Medulla oblongata (tissue), 1 donor: ENCODE results near the gene HIPK1.

Experiments
- DNase-seq: peaks from one replicate; pipeline ENCODE4 v3.0.0-alpha.2; 2015; ENCODE audit errors: extremely low spot score

Gene HIPK1

DNA sequence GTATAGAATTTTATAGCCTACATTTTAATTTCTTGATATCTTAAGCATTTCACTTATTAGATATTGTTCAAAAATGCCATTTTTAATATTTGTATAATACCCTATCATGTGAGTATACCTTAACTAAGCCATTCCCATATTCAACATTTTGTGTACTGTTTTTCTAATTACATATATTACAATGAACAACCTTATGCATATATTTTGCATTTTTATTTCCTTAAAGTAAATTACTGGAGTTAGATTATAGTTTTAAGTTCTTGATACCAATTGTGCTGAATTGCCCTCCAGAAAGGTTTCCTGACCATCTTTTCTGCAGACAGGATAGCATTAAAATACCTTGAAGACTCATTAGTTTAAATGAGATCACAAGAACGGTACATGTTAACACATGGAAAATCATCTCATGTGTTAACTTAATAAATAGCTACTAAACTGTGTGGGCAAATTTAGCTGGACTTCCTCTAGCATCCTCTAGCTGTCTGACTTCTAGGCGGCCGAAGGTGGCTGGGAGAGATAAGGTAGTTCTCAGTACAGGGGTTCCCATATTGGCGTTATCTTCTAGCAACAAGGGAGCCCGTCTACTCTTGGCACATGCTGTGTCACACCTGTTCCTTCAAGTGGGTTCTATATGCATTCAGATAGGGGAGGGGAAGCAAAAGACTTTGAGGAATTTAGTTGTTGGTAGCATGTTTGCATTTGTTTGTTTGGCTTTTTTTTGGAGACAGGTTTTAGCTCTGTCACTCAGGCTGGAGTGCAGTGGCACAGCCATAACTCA, 15.0 kb upstream of the HIPK1 start:
- DNase-seq: no peak

DNA sequence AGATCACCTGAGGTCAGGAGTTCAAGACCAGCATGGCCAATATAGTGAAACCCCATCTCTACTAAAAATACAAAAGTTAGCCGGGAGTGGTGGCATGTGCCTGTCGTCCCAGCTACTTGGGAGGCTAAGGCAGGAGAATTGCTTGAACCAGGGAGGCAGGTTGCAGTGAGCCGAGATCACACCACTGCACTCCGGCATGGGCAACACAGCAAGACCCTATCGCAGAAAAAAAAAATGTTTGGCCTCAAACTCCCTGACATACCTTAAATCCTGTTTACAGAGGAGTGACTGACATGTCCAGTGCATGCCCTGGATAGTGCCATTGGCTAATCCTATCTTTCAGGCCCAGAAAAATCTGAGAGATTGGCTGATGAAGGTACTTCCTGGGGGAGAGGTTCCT, 12.2 kb upstream of the HIPK1 start:
- no peak for DNase-seq

DNA sequence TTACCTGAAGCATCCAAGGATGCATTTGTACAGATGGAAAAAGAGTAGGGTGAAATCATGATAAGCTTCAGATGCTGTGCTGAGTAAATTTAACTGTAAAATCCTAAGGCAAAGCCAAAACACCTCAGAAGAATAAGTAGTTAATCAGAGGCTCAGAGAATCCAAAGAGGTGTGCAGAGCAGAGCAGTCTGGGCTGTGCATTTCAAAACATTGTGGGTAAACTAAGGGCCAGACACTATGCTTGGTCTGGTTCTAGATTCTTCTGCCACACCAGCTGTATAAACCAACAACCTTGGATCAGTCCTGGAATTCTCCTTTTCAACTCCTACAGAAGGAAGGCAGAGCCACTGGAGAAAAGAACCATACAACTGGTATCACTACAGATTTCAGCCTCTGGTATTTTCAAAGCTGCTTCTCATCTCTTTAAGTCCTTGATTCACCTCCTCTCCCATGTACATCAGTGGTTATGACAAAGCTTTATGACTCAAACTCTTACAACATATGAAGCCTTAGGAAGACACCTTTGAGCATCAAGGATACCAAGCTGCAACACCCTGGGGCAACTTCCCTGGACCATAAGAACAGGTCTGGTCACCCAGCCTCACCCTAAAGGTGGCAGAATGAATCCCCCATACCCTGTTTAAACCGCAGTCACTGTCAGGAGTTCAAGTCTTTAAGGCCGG, 11.6 kb upstream of the HIPK1 start:
- DNase-seq: no peak

DNA sequence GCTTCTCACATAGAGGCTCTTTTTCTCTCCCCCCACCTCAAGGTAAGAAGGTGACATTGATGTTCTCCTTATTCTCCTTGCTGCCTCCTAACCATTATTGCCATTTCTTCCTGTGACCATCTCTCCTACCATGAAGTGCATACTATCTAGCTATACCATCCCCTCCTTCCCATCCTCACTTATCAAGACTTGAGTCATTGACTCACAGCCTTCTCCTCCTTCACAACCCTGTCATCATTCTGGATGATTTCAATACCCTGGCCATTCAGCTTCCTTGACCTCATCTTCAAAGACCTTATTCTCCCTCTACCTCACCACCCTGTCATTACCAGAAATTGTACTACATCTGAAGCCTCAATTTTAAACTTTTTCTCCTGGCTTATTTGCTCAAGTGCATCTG, 10.9 kb upstream of the HIPK1 start:
- no peak for DNase-seq

DNA sequence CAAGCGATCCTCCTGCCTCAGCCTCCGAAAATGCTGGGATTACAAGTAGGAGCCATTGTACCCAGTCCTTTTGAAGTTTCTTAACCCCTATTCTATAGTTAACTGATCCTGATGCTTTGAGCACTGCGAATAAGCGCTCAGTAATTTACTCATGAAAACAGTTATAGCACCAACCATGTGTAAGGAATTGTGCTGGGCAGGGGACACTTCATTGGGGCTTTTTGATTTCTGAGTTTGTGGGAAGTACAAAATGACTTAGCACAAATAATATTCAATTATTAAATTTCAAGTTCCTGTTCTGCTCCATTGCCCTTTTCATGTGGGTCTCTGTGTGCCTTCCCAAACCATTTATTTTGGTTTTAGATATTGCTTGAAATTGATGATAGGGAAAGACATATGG, 6.2 kb upstream of the HIPK1 start:
- no peak for DNase-seq

DNA sequence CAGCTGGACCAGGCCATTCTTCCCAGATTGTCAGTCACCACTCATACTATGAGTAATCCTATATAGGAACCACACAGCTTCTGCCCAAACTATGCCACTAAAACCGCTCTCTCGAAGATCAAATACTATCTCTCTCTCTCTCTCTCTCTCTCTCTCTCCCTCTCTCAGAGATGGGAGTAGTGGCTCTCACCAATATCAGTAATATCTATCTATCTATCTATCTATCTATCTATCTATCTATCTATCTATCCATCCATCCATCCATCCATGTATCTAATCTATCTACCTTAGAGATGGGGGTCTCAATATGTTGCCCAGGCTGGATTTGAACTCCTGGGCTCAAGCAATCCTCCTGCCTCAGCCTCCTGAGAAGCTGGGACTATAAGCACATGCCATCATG, 4.7 kb upstream of the HIPK1 start:
- DNase-seq: no peak

DNA sequence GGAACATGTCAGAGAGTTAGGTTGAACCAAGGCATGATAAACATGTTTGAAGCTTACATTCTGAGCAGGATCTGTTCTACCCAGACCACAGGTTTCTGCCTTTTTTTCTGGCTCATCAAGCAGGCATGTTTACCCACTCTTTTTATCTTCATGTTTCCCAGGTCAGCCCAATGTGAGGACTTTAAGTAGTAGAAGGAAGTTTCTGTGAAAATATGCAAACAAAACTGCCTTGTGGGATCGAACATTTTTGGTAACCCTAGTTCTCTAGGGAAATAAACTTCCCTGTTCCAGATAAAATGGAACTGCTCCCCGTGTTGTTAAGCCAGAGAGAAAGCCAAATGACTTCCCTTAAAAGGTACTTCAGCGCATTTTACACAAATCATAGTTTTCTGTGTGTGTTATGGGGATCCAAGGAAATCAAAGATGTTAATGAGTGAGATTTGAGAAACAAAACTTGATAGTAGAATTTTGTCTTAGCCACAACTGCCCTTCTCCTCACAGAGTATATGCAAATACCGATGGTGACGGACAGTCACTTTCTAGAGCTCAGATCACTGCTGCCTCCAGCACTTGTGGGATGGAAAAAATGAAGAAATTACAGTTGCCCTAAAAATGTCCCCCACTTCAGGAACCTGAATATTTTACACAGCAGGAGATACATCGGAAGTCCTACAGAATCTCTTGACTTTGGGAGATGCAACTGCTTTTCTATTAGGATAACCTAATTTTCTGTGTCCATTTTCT, 765 bp upstream of the HIPK1 start:
- peak; percentile 58 for DNase-seq

DNA sequence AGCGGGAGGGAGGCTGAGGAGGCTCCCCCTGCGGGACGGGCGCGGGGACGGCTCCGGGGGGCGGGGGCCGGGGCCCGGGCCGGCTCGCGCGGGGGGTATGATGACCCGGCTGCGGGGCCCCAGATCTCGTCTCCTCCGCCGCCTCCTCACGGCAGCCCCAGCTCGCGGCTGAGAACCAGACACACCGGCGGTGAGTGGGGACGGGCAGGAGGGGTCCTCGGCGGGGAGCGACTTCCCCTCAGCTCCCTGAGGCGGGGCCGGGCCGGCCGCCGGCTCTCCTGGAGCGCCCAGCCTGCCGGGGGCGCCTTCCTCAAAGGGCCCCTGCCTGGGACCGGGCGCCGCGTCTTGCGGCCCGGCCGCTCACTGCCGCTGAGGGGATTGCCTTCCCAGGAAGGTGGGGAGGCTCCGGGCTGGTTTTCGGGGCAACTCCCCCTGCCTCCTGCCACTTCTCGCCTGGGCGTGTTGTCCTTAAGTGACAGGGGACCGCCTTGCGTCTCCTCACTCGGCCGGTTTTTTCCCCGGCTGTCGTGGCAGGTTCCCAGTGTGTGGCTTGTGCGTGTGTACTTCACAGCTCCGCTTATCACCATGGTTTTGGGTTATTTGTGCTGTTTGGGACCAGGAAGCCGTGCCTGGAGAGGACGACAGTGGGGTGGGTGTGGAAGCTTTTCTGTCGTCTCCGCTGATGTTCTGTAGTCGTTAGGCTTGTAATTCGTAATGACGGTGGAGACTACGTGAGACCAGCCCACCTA, 800 bp downstream of the HIPK1 start:
- peak; percentile 47 for DNase-seq

DNA sequence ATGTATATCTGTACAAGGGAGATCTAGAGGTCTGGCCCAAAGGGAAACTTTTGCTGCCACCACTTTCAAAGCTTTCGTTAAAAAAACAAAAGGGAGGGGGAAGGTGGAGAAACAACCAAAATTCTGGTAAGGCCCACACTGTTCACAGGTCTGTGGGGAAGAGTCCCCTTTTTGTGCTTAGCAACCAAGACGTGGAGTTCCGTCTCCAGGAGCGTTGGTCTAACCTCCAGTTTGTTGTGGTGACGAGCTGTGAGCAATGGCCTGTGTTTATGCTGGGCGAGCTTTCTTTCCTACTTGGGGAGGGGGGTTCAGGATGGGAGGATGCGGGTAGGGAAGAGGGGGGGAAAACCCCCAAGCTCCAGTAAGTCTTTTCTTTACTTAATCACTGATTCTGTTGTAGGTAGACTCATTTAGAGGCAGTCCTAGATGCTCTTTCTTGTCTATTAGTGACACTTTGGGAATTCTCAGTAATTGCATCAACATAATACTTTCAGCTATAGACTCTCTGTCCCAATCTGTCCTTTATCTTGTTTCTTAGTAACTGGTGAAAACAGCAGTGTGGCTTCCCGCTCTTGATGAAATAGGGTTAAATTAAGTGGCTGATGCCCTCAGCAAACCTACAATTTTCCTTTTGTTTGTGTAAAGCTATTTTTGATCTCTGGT, 1.5 kb downstream of the HIPK1 start:
- peak; percentile 37 for DNase-seq

DNA sequence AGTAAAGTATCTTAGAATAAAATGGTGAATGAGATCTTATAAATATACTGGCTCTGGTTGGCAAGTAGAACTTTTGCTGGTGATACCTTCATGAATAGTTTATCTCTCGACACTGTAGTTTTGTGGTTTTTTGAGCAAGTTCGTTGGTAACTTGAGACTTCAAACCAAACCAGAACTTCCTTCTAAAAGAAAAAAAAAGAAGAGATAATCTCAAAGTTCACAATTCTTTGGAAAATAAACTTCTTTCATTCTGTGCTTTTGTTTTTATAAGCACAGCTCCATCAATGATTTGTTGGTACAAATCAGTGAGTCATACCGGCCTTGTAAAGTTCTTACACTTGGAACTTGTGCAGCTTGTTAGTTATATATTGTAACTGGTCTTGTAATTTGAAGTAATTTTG, 2.3 kb downstream of the HIPK1 start:
- DNase-seq: peak; percentile 22

DNA sequence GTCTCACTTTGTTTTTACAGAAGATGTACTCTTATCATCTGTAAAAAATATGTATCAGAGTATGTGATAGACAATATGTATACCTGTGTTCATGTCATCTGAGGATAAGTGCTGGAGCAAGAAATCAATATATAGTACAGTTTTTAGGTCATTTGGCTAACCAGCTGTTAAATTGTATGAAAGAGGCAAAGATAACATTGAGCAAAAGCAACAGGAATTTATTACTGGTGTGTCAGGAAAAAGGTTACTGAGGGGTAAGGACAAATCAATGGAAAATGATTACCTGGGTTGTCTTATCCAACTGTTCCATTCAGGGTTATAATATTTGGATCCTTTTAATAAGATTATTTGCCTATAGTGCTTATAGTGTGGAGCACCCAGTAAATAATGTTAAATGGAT, 4.9 kb downstream of the HIPK1 start:
- DNase-seq: no peak

DNA sequence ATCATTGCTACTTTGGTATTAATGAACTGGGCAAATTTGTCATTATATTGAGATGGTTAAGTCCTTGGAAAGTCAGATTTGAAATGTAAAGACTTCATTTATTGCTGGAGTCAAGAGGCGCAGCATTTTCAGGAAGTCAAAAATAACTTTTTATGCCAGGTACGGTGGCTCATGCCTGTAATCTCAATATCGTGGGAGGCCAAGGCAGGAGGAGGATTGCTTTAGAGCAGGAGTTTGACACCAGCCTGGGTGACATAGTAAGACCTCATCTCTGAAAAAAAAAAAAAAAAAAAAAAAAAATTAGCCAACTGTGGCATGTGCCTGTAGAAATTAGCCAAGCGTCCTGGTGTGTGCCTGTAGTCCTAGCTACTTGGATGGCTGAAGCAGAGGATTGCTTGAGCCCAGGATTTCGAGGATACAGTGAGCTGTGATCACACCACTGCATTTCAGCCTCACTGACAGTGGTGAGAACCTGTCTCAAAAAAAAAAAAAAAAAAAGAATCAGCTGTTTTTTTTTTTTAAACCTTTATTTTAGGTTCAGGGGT, 5.5 kb downstream of the HIPK1 start:
- no peak for DNase-seq

DNA sequence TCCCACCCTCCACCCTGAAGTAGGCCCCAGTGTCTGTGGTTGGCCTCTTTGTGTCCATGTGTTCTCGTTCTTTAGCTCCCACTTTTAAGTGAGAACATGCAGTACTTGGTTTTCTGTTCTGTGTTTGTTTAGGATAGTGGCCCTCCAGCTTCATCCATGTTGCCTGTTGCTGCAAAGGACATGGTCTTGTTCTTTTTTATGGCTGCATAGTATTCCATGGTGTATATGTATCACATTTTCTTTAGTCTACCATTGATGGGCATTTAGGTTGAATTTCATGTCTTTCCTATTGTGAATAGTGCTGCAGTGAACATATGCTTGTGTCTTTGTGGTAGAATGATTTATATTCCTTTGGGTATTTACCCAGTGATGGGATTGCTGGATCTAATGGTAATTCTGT, 6.1 kb downstream of the HIPK1 start:
- no peak for DNase-seq

DNA sequence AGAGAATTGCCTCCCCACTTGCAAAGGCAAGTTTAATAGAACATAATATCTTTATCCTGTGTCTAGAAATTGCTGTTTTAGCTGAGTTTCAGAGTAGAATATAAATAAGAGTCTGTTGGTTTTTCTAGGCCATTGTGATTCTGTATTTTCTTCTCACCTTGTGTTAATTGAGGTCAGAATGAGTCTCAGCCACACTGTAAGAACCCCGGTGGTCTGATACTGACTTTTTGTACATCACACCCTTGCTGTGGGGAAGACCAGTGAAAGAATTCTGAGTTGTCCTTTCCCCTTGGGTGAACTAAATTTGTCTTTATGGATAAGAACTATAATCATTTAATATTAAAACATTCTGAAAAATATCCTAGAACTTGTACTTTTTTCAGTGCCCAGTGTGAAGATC, 6.8 kb downstream of the HIPK1 start:
- no peak for DNase-seq

DNA sequence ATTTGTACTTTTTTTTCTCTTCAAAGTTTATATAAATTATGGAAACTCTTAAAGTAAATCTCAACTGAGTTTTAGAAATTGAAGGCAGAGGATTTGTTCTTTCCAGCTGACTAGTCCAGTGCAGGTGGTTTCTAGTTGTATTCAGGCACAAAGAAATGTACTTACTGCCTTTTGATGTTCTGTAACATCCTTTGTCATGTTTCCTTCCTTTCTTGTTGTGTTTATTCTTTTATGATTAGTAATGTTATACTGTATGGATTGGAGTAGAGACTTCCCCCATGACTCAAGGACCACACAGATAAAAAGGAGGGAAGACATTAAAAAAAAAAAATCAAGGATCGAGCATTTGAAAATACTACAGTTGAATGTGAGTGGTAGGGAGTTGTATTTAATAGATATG, 8.0 kb downstream of the HIPK1 start:
- no peak for DNase-seq

DNA sequence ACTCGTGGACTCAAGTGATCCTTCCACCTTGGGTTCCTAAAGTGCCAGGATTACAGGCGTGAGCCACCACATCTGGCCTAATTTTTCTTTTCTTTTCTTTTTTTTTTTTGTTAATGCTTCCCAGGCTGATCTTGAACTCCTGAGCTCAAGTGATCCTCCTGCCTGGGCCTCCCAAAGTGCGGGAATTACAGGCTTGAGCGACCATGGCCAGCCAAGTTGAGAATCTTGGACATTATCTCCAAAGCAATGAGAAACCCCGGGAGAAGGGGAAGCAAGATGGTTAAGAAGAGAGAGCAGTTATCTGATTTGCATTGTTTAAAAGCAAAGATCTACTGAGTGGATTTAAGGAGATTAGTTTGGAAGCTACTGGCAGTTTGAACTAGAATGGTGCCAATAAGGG, 9.1 kb downstream of the HIPK1 start:
- DNase-seq: no peak

DNA sequence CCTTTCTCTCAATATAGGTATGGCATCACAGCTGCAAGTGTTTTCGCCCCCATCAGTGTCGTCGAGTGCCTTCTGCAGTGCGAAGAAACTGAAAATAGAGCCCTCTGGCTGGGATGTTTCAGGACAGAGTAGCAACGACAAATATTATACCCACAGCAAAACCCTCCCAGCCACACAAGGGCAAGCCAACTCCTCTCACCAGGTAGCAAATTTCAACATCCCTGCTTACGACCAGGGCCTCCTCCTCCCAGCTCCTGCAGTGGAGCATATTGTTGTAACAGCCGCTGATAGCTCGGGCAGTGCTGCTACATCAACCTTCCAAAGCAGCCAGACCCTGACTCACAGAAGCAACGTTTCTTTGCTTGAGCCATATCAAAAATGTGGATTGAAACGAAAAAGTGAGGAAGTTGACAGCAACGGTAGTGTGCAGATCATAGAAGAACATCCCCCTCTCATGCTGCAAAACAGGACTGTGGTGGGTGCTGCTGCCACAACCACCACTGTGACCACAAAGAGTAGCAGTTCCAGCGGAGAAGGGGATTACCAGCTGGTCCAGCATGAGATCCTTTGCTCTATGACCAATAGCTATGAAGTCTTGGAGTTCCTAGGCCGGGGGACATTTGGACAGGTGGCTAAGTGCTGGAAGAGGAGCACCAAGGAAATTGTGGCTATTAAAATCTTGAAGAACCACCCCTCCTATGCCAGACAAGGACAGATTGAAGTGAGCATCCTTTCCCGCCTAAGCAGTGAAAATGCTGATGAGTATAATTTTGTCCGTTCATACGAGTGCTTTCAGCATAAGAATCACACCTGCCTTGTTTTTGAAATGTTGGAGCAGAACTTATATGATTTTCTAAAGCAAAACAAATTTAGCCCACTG, 11.5 kb downstream of the HIPK1 start:
- DNase-seq: no peak

DNA sequence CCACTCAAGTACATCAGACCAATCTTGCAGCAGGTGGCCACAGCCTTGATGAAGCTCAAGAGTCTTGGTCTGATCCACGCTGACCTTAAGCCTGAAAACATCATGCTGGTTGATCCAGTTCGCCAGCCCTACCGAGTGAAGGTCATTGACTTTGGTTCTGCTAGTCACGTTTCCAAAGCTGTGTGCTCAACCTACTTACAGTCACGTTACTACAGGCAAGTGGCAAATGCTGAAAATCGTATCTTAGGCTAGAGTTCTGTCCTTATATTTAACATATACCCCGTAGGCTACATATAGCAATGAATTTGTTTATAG, 12.1 kb downstream of the HIPK1 start:
- no peak for DNase-seq

DNA sequence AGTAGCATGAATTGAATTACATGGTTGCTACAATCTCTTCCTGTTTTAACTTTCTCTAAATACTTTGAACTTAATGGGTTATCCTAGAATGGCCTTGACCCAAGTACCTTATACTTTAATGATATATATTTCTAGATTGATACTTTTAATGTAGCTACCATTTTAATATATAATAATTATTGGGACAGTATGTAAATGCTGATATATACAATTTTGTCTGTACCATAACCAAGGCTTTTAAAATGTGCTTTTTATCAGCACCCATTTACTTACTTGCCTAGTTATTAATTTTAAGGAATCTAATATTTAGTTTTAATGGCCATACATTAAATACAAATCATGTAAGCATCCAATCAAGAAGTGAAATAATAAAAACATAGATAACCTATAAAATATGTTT, 13.4 kb downstream of the HIPK1 start:
- no peak for DNase-seq

DNA sequence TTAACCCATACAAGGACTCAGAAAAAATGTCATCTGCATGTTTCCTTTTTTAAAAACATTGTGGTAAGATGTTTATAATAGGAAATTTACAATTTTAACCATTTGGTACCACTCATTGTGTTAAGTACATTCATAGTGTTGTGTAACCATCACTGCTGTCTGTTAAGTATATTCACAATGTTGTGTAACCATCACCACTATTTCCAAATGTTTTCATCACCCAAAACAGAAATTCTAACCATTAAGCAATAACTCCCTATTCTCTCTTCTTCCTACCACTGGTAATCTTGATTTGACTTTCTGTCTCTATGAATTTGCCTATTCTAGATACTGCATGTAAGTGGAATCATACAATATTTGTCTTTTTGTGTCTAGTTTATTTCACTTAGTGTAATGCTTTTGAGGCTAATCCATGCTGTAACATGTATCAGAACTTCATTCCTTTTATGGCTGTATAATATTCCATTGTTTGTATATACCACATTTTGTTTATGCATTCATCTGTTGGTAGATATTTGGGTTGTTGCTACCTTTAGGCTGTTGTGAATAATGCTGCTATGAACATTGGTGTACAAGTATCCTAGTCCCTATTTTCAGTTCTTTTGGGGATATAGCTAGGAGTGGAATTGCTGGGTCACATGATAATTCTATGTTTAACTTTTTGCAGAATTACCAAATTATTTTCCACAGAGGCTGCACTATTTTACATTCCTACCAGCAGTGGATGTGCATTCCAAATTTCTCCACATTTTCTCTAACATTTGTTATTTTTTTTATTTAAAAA, 14.1 kb downstream of the HIPK1 start:
- no peak for DNase-seq
